CD4-positive, alpha-beta memory T cell (primary cell): ENCODE data around the gene C5AR1. TPM values are rescaled to one million over a fixed set of nuclear protein-coding genes. Genes with fewer than 3 reads are reported as not detected.
"Not testable (repeated sequence)": the region's sequence is repeated elsewhere in the genome, so short reads cannot be mapped to it uniquely, and the experiment has no call there.

ENCODE experiments used
- CTCF ChIA-PET: fragments of 350-600 bp; sonication (Branson Sonifier 250); formaldehyde crosslinking; loops from one replicate; lab custom pipeline; 2021; ENCODE audit warnings: inconsistent platforms; ENCODE audit not compliant: partially characterized antibody; lab: Charles Lee
- POLR2A ChIA-PET: fragments of 350-600 bp; sonication (Branson Sonifier 250); formaldehyde crosslinking; loops from one replicate; lab custom pipeline; 2021; ENCODE audit not compliant: partially characterized antibody; lab: Charles Lee
- DNase-seq, 5 donors: peaks; one replicate each; pipeline versions ENCODE4 v3.0.0 to v3.0.0-alpha.2; 2020 to 2022; ENCODE audit warnings: mixed read lengths in 1 of 5
- H3K27ac ChIP-seq: one replicate; pipeline ENCODE4 v1.7.0; 2013; ENCODE audit warnings: low read depth, low read length
- H3K27me3 ChIP-seq: 2 replicates; pipeline ENCODE4 v1.7.0; 2013; ENCODE audit warnings: mild to moderate bottlenecking, low read length, moderate library complexity; ENCODE audit not compliant: insufficient read depth
- H3K36me3 ChIP-seq: 2 replicates; pipeline ENCODE4 v1.7.0; 2013; ENCODE audit warnings: mild to moderate bottlenecking, low read length, moderate library complexity; ENCODE audit not compliant: insufficient read depth
- H3K4me1 ChIP-seq: 2 replicates; pipeline ENCODE4 v1.7.0; 2013; ENCODE audit warnings: mild to moderate bottlenecking, low read length, moderate library complexity; ENCODE audit not compliant: insufficient read depth
- H3K4me3 ChIP-seq, 2 donors: one replicate each; pipeline ENCODE4 v1.7.0; 2013; ENCODE audit warnings: low read length in 2 of 2, mild to moderate bottlenecking in 1 of 2
- H3K9me3 ChIP-seq, 2 donors: one replicate each; pipeline ENCODE4 v1.7.0; 2013; ENCODE audit warnings: low read length in 2 of 2, control low read depth in 1 of 2; ENCODE audit not compliant: control insufficient read depth in 1 of 2
- H3K27ac Mint-ChIP-seq, 7 donors: one replicate each; pipeline ENCODE4 v1.8.0; 2020 to 2021; ENCODE audit warnings: mixed read lengths in 7 of 7, mild to moderate bottlenecking in 6 of 7, inconsistent platforms in 3 of 7, moderate library complexity in 3 of 7
- H3K27me3 Mint-ChIP-seq, 2 donors: one replicate each; pipeline ENCODE4 v1.8.0; 2020 to 2021; ENCODE audit warnings: mixed read lengths in 2 of 2
- H3K36me3 Mint-ChIP-seq, 2 donors: one replicate each; pipeline ENCODE4 v1.8.0; 2020 to 2021; ENCODE audit warnings: mixed read lengths in 2 of 2, inconsistent platforms in 1 of 2, mild to moderate bottlenecking in 1 of 2
- H3K4me1 Mint-ChIP-seq, 4 donors: one replicate each; pipeline ENCODE4 v1.8.0; 2020 to 2021; ENCODE audit warnings: mixed read lengths in 4 of 4, mild to moderate bottlenecking in 1 of 4
- H3K4me3 Mint-ChIP-seq, 8 donors: one replicate each; pipeline ENCODE4 v1.8.0; 2020 to 2021; ENCODE audit warnings: mixed read lengths in 8 of 8, mild to moderate bottlenecking in 7 of 8, moderate library complexity in 6 of 8, inconsistent platforms in 3 of 8
- H3K9me3 Mint-ChIP-seq, 8 donors: one replicate each; pipeline ENCODE4 v1.8.0; 2020 to 2021; ENCODE audit warnings: mixed read lengths in 8 of 8, mild to moderate bottlenecking in 5 of 8, inconsistent platforms in 3 of 8, moderate library complexity in 1 of 8
- intact Hi-C: fragments of 100-400 bp; cut with micrococcal nuclease; formaldehyde crosslinking; loops from one replicate; pipeline ENCODE4 v1.15.1; 2023
- polyA plus RNA-seq, 2 donors: library from polyadenylated mRNA; unstranded; fragments of 300-500 nt; fragmentation: Illumina TruSeq; gene quantifications; one replicate each; pipeline ENCODE4 v1.2.3, GENCODE V29; 2021
- total RNA-seq, 2 experiments: library from RNA; stranded (reverse); gene quantifications; one replicate each; pipeline ENCODE4 v1.2.3, GENCODE V29; 2021

C5AR1 gene
- total RNA-seq (1 to 10 TPM; 4.1 to 4.6 TPM), polyA plus RNA-seq (not detected)

- CTCF ChIA-PET, result interaction anchor here (2.0 kb wide), 1 partner anchor 82 kb away, joined by 11 read pairs; no protein-coding TSS in a partner anchor
- H3K27ac Mint-ChIP-seq, result no peak within 1 kb of the TSS
- Histone ChIP-seq H3K27ac (no peak within 1 kb of the TSS), H3K36me3 (no peaks in the 10 kb centered on the region), H3K4me1 (no peaks in the 10 kb centered on the region), H3K27me3 (no peaks in the 10 kb centered on the region), H3K4me3 (no peak within 1 kb of the TSS), H3K9me3 (no peaks in the 10 kb centered on the region)
- intact Hi-C loops, result no loop called here
- DNase-seq, result no peak
- H3K4me3 Mint-ChIP-seq, result no peak within 1 kb of the TSS
- peaks cover 3 to 6% (median 5%) of the 10 kb centered on the region in 4 donors for H3K4me1 Mint-ChIP-seq
- H3K36me3 Mint-ChIP-seq, result no peaks in the 10 kb centered on the region
- H3K9me3 Mint-ChIP-seq, result no peaks in the 10 kb centered on the region
- H3K27me3 Mint-ChIP-seq, result peaks cover 8 to 11% of the 10 kb centered on the region in 2 donors
- POLR2A ChIA-PET, result no interaction called here
These were observed at the start of gene C5AR1 for GRCh38 chr19:47309608-47310007. C5AR1 (plus strand) TSS chr19:47309861; CDS start chr19:47309896, 35 bp downstream.

DNA sequence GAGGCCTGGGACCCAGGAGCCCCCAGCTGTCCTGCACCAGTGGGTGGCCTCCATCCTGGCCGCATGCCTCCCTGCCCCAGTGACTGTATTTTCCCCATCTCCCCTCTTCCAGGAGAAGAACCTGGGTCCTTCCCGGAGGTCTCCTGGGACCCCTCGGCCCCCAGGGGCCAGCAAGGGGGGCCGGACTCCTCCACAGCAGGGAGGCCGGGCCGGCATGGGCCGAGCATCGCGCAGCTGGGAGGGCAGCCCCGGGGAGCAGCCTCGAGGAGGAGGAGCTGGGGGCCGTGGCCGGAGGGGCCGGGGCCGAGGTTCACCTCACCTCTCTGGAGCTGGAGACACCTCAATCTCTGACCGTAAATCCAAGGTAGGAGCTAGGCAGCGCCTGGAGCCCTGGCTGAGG, 49.2 kb upstream of the C5AR1 start:
- H3K27ac Mint-ChIP-seq, result peak overlapping the region in 3 of 7 donors; percentile 53 to 71 (median 55)
- DNase-seq, result no peak
- H3K27me3 Mint-ChIP-seq, result no peaks in the 10 kb centered on the region
- peaks cover 36 to 60% of the 10 kb centered on the region in 2 donors for H3K36me3 Mint-ChIP-seq
- H3K4me3 Mint-ChIP-seq, result no peak overlapping the region
- ChIA-PET CTCF (interaction anchor here (1.1 to 1.4 kb wide), 3 partner anchors 13 to 24 kb away, joined by 3 to 5 read pairs (median 4); no protein-coding TSS in a partner anchor), POLR2A (interaction anchor here (1.5 to 2.1 kb wide), 2 partner anchors 14 to 34 kb away, joined by 4 to 10 read pairs; partner anchors contain the start of gene INAFM1)
- peaks cover 18% of the 10 kb centered on the region for H3K4me1 ChIP-seq
- no peaks in the 10 kb centered on the region for H3K9me3 ChIP-seq
- peaks cover 0 to 5% (median 0%) of the 10 kb centered on the region in 8 donors for H3K9me3 Mint-ChIP-seq
- intact Hi-C loops, result no loop called here
- no peaks in the 10 kb centered on the region for H3K27me3 ChIP-seq
- peaks cover 38% of the 10 kb centered on the region for H3K36me3 ChIP-seq
- no peak overlapping the region for H3K4me3 ChIP-seq
- H3K4me1 Mint-ChIP-seq, result peaks cover 20 to 40% (median 31%) of the 10 kb centered on the region in 4 donors
- H3K27ac ChIP-seq, result no peak overlapping the region

- H3K27ac ChIP-seq, DNase-seq: not testable (repeated sequence)
- POLR2A ChIA-PET, result interaction anchor here (0.6 to 2.1 kb wide), 4 partner anchors 12 to 112 kb away, joined by 4 to 10 read pairs (median 6); partner anchors contain the start of gene INAFM1
These were observed 47.5 kb upstream of the C5AR1 start for GRCh38 chr19:47261946-47262793.

GRCh38 chr19:47264629-47265028, 45.0 kb upstream of the C5AR1 start:
- POLR2A ChIA-PET, result no interaction called here
- H3K36me3 Mint-ChIP-seq, result peaks cover 41 to 59% of the 10 kb centered on the region in 2 donors
- H3K27me3 Mint-ChIP-seq, result no peaks in the 10 kb centered on the region
- intact Hi-C loops, result no loop called here
- H3K4me3 Mint-ChIP-seq, result no peak overlapping the region
- Histone ChIP-seq H3K27me3 (no peaks in the 10 kb centered on the region), H3K4me1 (no peaks in the 10 kb centered on the region), H3K27ac (no peak overlapping the region), H3K36me3 (peaks cover 36% of the 10 kb centered on the region), H3K9me3 (no peaks in the 10 kb centered on the region), H3K4me3 (no peak overlapping the region)
- peaks cover 3 to 5% (median 4%) of the 10 kb centered on the region in 4 donors for H3K4me1 Mint-ChIP-seq
- H3K27ac Mint-ChIP-seq, result no peak overlapping the region
- DNase-seq, result no peak
- CTCF ChIA-PET, result no interaction called here
- H3K9me3 Mint-ChIP-seq, result no peaks in the 10 kb centered on the region

More at GRCh38 chr19:47261946-47262793, 47.5 kb upstream of the C5AR1 start:
- H3K4me1 ChIP-seq, result peaks cover 15% of the 10 kb centered on the region
- H3K27me3 Mint-ChIP-seq, H3K4me3 ChIP-seq, H3K27me3 ChIP-seq, intact Hi-C loops, H3K4me3 Mint-ChIP-seq, H3K9me3 Mint-ChIP-seq, H3K9me3 ChIP-seq: not testable (repeated sequence)
- CTCF ChIA-PET, result interaction anchor here (0.7 to 1.7 kb wide), 3 partner anchors 15 to 23 kb away, joined by 3 to 5 read pairs (median 3); no protein-coding TSS in a partner anchor
- H3K36me3 Mint-ChIP-seq, result peaks cover 48 to 66% of the 10 kb centered on the region in 2 donors
- H3K36me3 ChIP-seq, result peaks cover 46% of the 10 kb centered on the region
- peak overlapping the region in 3 of 7 donors; percentile 29 to 77 (median 64) for H3K27ac Mint-ChIP-seq
- peaks cover 15 to 27% (median 24%) of the 10 kb centered on the region in 4 donors for H3K4me1 Mint-ChIP-seq

DNA sequence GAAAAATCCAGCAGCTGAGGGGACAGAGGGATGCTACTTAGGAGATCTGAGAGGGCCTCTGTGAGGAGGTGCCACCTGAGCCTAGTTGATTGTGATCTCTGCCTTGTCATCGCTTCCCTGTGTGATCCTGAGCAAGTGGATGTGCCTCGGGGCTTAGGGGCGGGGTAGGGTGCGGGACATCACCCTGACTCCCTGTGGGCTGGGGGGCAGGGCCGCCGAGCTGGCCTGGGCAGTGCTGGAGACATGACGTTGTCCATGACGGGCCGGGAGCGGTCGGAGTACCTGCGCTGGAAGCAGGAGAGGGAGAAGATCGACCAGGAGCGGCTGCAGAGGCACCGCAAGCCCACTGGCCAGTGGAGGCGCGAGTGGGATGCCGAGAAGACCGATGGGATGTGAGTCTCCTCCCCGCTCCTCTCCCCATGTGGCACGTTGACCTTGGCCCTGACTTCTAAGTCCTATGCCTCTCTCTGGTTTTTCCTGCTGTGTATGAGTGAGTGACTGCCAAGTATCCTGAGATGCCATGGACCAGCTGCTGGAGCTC, 43.2 kb upstream of the C5AR1 start:
- DNase-seq, result no peak
- no peaks in the 10 kb centered on the region for H3K4me1 ChIP-seq
- no peak overlapping the region for H3K27ac ChIP-seq
- Mint-ChIP-seq H3K4me3 (no peak overlapping the region), H3K27ac (no peak overlapping the region), H3K4me1 (peaks cover 0 to 3% (median 0%) of the 10 kb centered on the region in 4 donors), H3K27me3 (no peaks in the 10 kb centered on the region), H3K36me3 (peaks cover 32 to 59% of the 10 kb centered on the region in 2 donors), H3K9me3 (no peaks in the 10 kb centered on the region)
- no peaks in the 10 kb centered on the region for H3K27me3 ChIP-seq
- no peaks in the 10 kb centered on the region for H3K9me3 ChIP-seq
- POLR2A ChIA-PET, result no interaction called here
- CTCF ChIA-PET, result no interaction called here
- H3K36me3 ChIP-seq, result peaks cover 27% of the 10 kb centered on the region
- no peak overlapping the region for H3K4me3 ChIP-seq
- intact Hi-C loops, result no loop called here

GRCh38 chr19:47267350-47267759, 42.3 kb upstream of the C5AR1 start:
- ChIA-PET CTCF (no interaction called here), POLR2A (interaction anchor here (0.6 to 0.9 kb wide), 2 partner anchors 11 to 41 kb away, joined by 3 read pairs; partner anchors contain the start of gene CCDC9)
- Histone ChIP-seq H3K27me3 (no peaks in the 10 kb centered on the region), H3K4me3 (no peak overlapping the region), H3K36me3 (peaks cover 27% of the 10 kb centered on the region), H3K9me3 (no peaks in the 10 kb centered on the region), H3K4me1 (peaks cover 1% of the 10 kb centered on the region), H3K27ac (no peak overlapping the region)
- H3K9me3 Mint-ChIP-seq, result no peaks in the 10 kb centered on the region
- H3K36me3 Mint-ChIP-seq, result peaks cover 32 to 57% of the 10 kb centered on the region in 2 donors
- peaks cover 2 to 4% (median 2%) of the 10 kb centered on the region in 4 donors for H3K4me1 Mint-ChIP-seq
- no peak overlapping the region for H3K4me3 Mint-ChIP-seq
- intact Hi-C loops, result no loop called here
- H3K27me3 Mint-ChIP-seq, result no peaks in the 10 kb centered on the region
- H3K27ac Mint-ChIP-seq, result no peak overlapping the region
- no peak for DNase-seq

GRCh38 chr19:47268028-47268427, 41.6 kb upstream of the C5AR1 start:
- POLR2A ChIA-PET, result interaction anchor here (0.9 kb wide), 1 partner anchor 41 kb away, joined by 3 read pairs; no protein-coding TSS in a partner anchor
- Histone ChIP-seq H3K36me3 (peaks cover 27% of the 10 kb centered on the region), H3K27me3 (no peaks in the 10 kb centered on the region), H3K9me3 (no peaks in the 10 kb centered on the region), H3K27ac (no peak overlapping the region), H3K4me1 (peaks cover 8% of the 10 kb centered on the region), H3K4me3 (no peak overlapping the region)
- H3K9me3 Mint-ChIP-seq, result no peaks in the 10 kb centered on the region
- H3K4me3 Mint-ChIP-seq, result no peak overlapping the region
- intact Hi-C loops, result no loop called here
- peaks cover 32 to 58% of the 10 kb centered on the region in 2 donors for H3K36me3 Mint-ChIP-seq
- no peak overlapping the region for H3K27ac Mint-ChIP-seq
- CTCF ChIA-PET, result no interaction called here
- DNase-seq, result no peak
- H3K27me3 Mint-ChIP-seq, result no peaks in the 10 kb centered on the region
- H3K4me1 Mint-ChIP-seq, result peaks cover 7 to 11% (median 8%) of the 10 kb centered on the region in 4 donors
